Measurements from ENCODE around the gene ACSS3.

DNA sequence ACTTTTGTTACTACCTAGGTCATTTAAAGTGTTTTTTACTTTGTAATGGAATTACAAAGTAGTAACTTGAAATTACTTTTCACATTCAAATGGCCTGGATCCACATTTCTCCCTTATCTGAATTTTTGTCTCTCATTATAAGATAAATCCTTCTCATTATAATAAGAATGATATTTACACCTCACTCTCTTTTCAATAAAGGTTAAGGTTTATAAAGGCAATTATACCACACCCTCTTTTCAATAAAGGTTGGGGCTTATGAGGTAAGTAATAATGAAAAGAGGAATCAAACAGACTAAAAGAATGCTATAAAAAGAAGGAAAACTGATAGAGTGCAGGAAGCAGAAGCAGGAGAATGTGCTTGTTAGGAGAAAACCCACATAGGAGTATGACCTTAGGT lies 210.8 kb downstream of the ACSS3 start:
- TF ChIP-seq, protein P1, sequence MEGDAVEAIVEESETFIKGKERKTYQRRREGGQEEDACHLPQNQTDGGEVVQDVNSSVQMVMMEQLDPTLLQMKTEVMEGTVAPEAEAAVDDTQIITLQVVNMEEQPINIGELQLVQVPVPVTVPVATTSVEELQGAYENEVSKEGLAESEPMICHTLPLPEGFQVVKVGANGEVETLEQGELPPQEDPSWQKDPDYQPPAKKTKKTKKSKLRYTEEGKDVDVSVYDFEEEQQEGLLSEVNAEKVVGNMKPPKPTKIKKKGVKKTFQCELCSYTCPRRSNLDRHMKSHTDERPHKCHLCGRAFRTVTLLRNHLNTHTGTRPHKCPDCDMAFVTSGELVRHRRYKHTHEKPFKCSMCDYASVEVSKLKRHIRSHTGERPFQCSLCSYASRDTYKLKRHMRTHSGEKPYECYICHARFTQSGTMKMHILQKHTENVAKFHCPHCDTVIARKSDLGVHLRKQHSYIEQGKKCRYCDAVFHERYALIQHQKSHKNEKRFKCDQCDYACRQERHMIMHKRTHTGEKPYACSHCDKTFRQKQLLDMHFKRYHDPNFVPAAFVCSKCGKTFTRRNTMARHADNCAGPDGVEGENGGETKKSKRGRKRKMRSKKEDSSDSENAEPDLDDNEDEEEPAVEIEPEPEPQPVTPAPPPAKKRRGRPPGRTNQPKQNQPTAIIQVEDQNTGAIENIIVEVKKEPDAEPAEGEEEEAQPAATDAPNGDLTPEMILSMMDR (conservative IDR thresholded peaks at IDR 0.05; ENCODE audit: low read depth, low read length), result no peak
- no peak for TF ChIP-seq EZH2 (IDR thresholded peaks at IDR 0.05; ENCODE audit: borderline replicate concordance, low read depth, low read length, poor library complexity, severe bottlenecking)

Data from A673 (cell line).